HCT116 (cell line): Measurements from ENCODE around the gene PITPNM1. TPM values are rescaled to one million over a fixed set of nuclear protein-coding genes. Genes with fewer than 3 reads are reported as not detected.

Source experiments
- ATAC-seq: fragments of 200-7000 bp; cut with Tn5 transposase; 2 replicates; pipeline ENCODE4 v1.9.1; 2020; ENCODE audit warnings: mild to moderate bottlenecking, moderate library complexity
- BruUV-seq: library from RNA; stranded (reverse); fragments of 400-500 nt; replicated peaks from 2 replicates; lab custom pipeline; 2021; lab: Mats Ljungman, UMichigan
- CTCF ChIA-PET: fragments of 300-600 bp; sonication (Branson Sonifier 250); formaldehyde crosslinking; loops from one replicate; lab custom pipeline; 2021; ENCODE audit warnings: antibody characterized with exemption; lab: Charles Lee
- POLR2A ChIA-PET: fragments of 300-600, 350-600 bp; sonication (Branson Sonifier 250); formaldehyde crosslinking; loops from one replicate; lab custom pipeline; 2021; ENCODE audit warnings: antibody characterized with exemption; lab: Charles Lee
- RAD21 ChIA-PET, 2 experiments: fragments of 300-600 bp; sonication (Branson Sonifier 250); formaldehyde crosslinking; loops; one replicate each; lab custom pipeline; 2023; ENCODE audit warnings: low total read pairs in 2 of 2; ENCODE audit not compliant: uncharacterized antibody in 2 of 2, unreplicated experiment in 2 of 2, low non-redundant PET in 1 of 2; lab: Charles Lee
- DNase-seq: peaks from one replicate; pipeline ENCODE4 v3.0.0-alpha.2; 2010; ENCODE audit warnings: low read depth, low spot score
- H2AFZ ChIP-seq: fragments of 200-600 bp; shearing (Covaris generic), sonication (generic); 2 replicates; pipeline ENCODE4 v1.6.1; 2017; ENCODE audit warnings: low read depth, mixed run types, mixed read lengths, antibody characterized with exemption, low read length; ENCODE audit not compliant: poor library complexity, severe bottlenecking
- H3K27ac ChIP-seq: 2 replicates; pipeline ENCODE4 v1.5.1; 2012; ENCODE audit warnings: low read depth, low read length
- H3K27me3 ChIP-seq: fragments of 200-600 bp; sonication (generic); 2 replicates; pipeline ENCODE4 v1.6.1; 2016; ENCODE audit warnings: mixed run types, low read length, mixed read lengths; ENCODE audit not compliant: insufficient read depth
- H3K36me3 ChIP-seq, 2 experiments: fragments of 200-500 bp in 1 of 2; fragments of 200-600 bp in 1 of 2; sonication (Bioruptor generic) in 1 of 2; sonication (generic) in 1 of 2; 2 replicates each; pipeline versions ENCODE4 v1.5.1 to v1.6.1; 2014 to 2016; ENCODE audit warnings: low read length in 2 of 2, inconsistent platforms in 1 of 2, mixed read lengths in 1 of 2, mixed run types in 1 of 2; ENCODE audit not compliant: insufficient read depth in 2 of 2, control insufficient read depth in 1 of 2
- H3K4me1 ChIP-seq, 2 experiments: fragments of 200-600 bp in 1 of 2; sonication (generic) in 1 of 2; 2 replicates each; pipeline versions ENCODE4 v1.5.1 to v1.6.1; 2012 to 2017; ENCODE audit warnings: low read length in 2 of 2, inconsistent platforms in 1 of 2, mild to moderate bottlenecking in 1 of 2, mixed read lengths in 1 of 2, mixed run types in 1 of 2, moderate library complexity in 1 of 2; ENCODE audit not compliant: insufficient read depth in 2 of 2, control insufficient read depth in 1 of 2
- H3K4me2 ChIP-seq: fragments of 200-600 bp; sonication (generic); 2 replicates; pipeline ENCODE4 v1.6.1; 2017; ENCODE audit warnings: mixed run types, low read length, mixed read lengths
- H3K4me3 ChIP-seq, 2 experiments: fragments of 200-600 bp in 1 of 2; sonication (generic) in 1 of 2; replicated peaks in 1 of 2; 2 replicates each; pipeline ENCODE4 v1.5.1; 2011 to 2016; ENCODE audit warnings: low read length in 2 of 2, control low read depth in 1 of 2, low read depth in 1 of 2, mild to moderate bottlenecking in 1 of 2, mixed read lengths in 1 of 2, mixed run types in 1 of 2
- H3K79me2 ChIP-seq: fragments of 200-600 bp; sonication (generic); 2 replicates; pipeline ENCODE4 v1.6.1; 2017; ENCODE audit warnings: mild to moderate bottlenecking, mixed run types, low read length, moderate library complexity, mixed read lengths; ENCODE audit not compliant: insufficient read depth
- H3K9ac ChIP-seq: fragments of 200-600 bp; sonication (generic); 2 replicates; pipeline ENCODE4 v1.6.1; 2016; ENCODE audit warnings: low read length, mixed read lengths
- H3K9me2 ChIP-seq: fragments of 200-600 bp; sonication (generic), shearing (Covaris generic); 2 replicates; pipeline ENCODE4 v1.6.1; 2017; ENCODE audit warnings: mixed run types, mild to moderate bottlenecking, moderate library complexity; ENCODE audit not compliant: insufficient read depth
- H3K9me3 ChIP-seq, 2 experiments: fragments of 200-500 bp in 1 of 2; fragments of 200-600 bp in 1 of 2; sonication (Bioruptor generic) in 1 of 2; sonication (generic) in 1 of 2; 2 replicates each; pipeline ENCODE4 v1.6.1; 2014 to 2017; ENCODE audit warnings: low read length in 2 of 2, mixed read lengths in 2 of 2, inconsistent platforms in 1 of 2, low read depth in 1 of 2, mild to moderate bottlenecking in 1 of 2, mixed run types in 1 of 2, moderate library complexity in 1 of 2; ENCODE audit not compliant: control insufficient read depth in 1 of 2, insufficient read depth in 1 of 2
- H4K20me1 ChIP-seq: fragments of 200-600 bp; sonication (generic), shearing (Covaris generic); 2 replicates; pipeline ENCODE4 v1.6.1; 2017; ENCODE audit warnings: mixed run types, mild to moderate bottlenecking, moderate library complexity; ENCODE audit not compliant: insufficient read depth
- CBX3 ChIP-seq: IDR thresholded peaks from 2 replicates; pipeline ENCODE4 v1.6.1; 2012; ENCODE audit warnings: low read depth
- EGR1 ChIP-seq: IDR thresholded peaks from 2 replicates; pipeline ENCODE4 v1.6.1; 2012; ENCODE audit warnings: low read depth
- ELF1 ChIP-seq: IDR thresholded peaks from 2 replicates; pipeline ENCODE4 v1.6.1; 2012; ENCODE audit warnings: low read depth, borderline replicate concordance
- EZH2phosphoT487 ChIP-seq: fragments of 200-600 bp; IDR thresholded peaks from 2 replicates; pipeline ENCODE4 v1.6.1; 2018; ENCODE audit warnings: antibody characterized with exemption, borderline replicate concordance
- FOSL1 ChIP-seq: IDR thresholded peaks from 2 replicates; pipeline ENCODE4 v1.6.1; 2012; ENCODE audit warnings: low read depth
- MAX ChIP-seq: IDR thresholded peaks from 2 replicates; pipeline ENCODE4 v1.6.1; 2012
- POLR2A ChIP-seq: IDR thresholded peaks from 2 replicates; pipeline ENCODE4 v1.7.0; 2011; ENCODE audit warnings: borderline replicate concordance; ENCODE audit not compliant: insufficient read depth, insufficient read length; ENCODE audit errors: extremely low read depth
- RAD21 ChIP-seq: IDR thresholded peaks from 2 replicates; pipeline ENCODE4 v1.6.1; 2012; ENCODE audit warnings: low read depth, mild to moderate bottlenecking
- SP1 ChIP-seq: IDR thresholded peaks from 2 replicates; pipeline ENCODE4 v1.6.1; 2012; ENCODE audit warnings: low read depth
- SRF ChIP-seq: IDR thresholded peaks from 2 replicates; pipeline ENCODE4 v1.6.1; 2012; ENCODE audit warnings: low read depth
- YY1 ChIP-seq: IDR thresholded peaks from 2 replicates; pipeline ENCODE4 v1.6.1; 2011; ENCODE audit warnings: low read length, low read depth, moderate library complexity, mild to moderate bottlenecking; ENCODE audit not compliant: insufficient replicate concordance; ENCODE audit errors: extremely low read depth
- ZBTB33 ChIP-seq: IDR thresholded peaks from 2 replicates; pipeline ENCODE4 v1.6.1; 2011; ENCODE audit warnings: mild to moderate bottlenecking, low read length, moderate library complexity; ENCODE audit not compliant: insufficient replicate concordance; ENCODE audit errors: extremely low read depth
- ZFX ChIP-seq: fragments of 450-650 bp; IDR thresholded peaks from 2 replicates; pipeline ENCODE4 v1.6.1; 2017
- intact Hi-C: fragments of 100-400 bp; cut with micrococcal nuclease; formaldehyde crosslinking; loops from 2 replicates; pipeline ENCODE4 v1.10.0; 2022
- total RNA-seq: library from RNA; stranded (reverse); gene quantifications from one replicate; pipeline ENCODE4 v1.2.1, GENCODE V29; 2021; ENCODE audit not compliant: unreplicated experiment
- TF ChIP-seq, protein P1 (sequence below): IDR thresholded peaks from 2 replicates; pipeline ENCODE4 v1.6.1; 2012

The PITPNM1 gene
- total RNA-seq, 1 experiment from 2014 or later = 79.5 TPM

- BruUV-seq = no TSS peak
- H3K9me2 ChIP-seq = no peaks in the 10 kb centered on the region
- no peak overlapping the region for H3K27ac ChIP-seq
- no peaks in the 10 kb centered on the region for H3K79me2 ChIP-seq
- CTCF ChIA-PET = no interaction called here
- H3K4me2 ChIP-seq = no peak overlapping the region
- no peaks in the 10 kb centered on the region for H3K27me3 ChIP-seq
- no peaks in the 10 kb centered on the region for H3K36me3 ChIP-seq
- no peak overlapping the region for H3K4me3 ChIP-seq
- RAD21 ChIA-PET = no interaction called here
- no peaks in the 10 kb centered on the region for H3K4me1 ChIP-seq
- TF ChIP-seq YY1 (no peak), ELF1 (no peak), SP1 (no peak), POLR2A (no peak), EGR1 (no peak), MAX (no peak), SRF (no peak), FOSL1 (no peak)
- DNase-seq = no peak
- intact Hi-C loops = no loop called here
- no peaks in the 10 kb centered on the region for H4K20me1 ChIP-seq
- peak; percentile 25; the same call in 1 of the 2 replicates for ATAC-seq
- no peak overlapping the region for H2AFZ ChIP-seq
- H3K9me3 ChIP-seq = peaks cover 2% of the 10 kb centered on the region in 2 experiments; a peak in 1 of 4 replicates
- POLR2A ChIA-PET = no interaction called here
- no peak overlapping the region for H3K9ac ChIP-seq
Observed at GRCh38 chr11:67539550-67539949, 34.4 kb upstream of the PITPNM1 start.

- Histone ChIP-seq H4K20me1 (no peaks in the 10 kb centered on the region), H3K27ac (no peak overlapping the region), H3K9ac (no peak overlapping the region), H3K27me3 (no peaks in the 10 kb centered on the region), H3K4me1 (no peaks in the 10 kb centered on the region), H3K79me2 (no peaks in the 10 kb centered on the region), H3K9me3 (peaks cover 5% of the 10 kb centered on the region in 2 experiments; a peak in 1 of 4 replicates), H2AFZ (no peak overlapping the region), H3K4me2 (no peak overlapping the region), H3K9me2 (no peaks in the 10 kb centered on the region), H3K4me3 (no peak overlapping the region), H3K36me3 (no peaks in the 10 kb centered on the region)
- ATAC-seq = no peak
- POLR2A ChIA-PET = no interaction called here
- no peak for DNase-seq
- CTCF ChIA-PET = no interaction called here
- intact Hi-C loops = no loop called here
- BruUV-seq = no TSS peak
- RAD21 ChIA-PET = no interaction called here
- TF ChIP-seq ZBTB33 = no peak
- no peak for TF ChIP-seq ZFX
- no peak for TF ChIP-seq RAD21
- TF ChIP-seq SRF = no peak
- no peak for TF ChIP-seq CBX3
- TF ChIP-seq, protein P1, sequence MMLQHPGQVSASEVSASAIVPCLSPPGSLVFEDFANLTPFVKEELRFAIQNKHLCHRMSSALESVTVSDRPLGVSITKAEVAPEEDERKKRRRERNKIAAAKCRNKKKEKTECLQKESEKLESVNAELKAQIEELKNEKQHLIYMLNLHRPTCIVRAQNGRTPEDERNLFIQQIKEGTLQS = no peak
- TF ChIP-seq EZH2phosphoT487 = no peak
Observed at GRCh38 chr11:67538823-67539505, 33.8 kb upstream of the PITPNM1 start.
